Adrenal gland (tissue), 12 donors: ENCODE results near the gene WDR31. TPM values are rescaled to one million over a fixed set of nuclear protein-coding genes. Genes with fewer than 3 reads are reported as not detected.
"Not testable (repeated sequence)": the region's sequence is repeated elsewhere in the genome, so short reads cannot be mapped to it uniquely, and the experiment has no call there.

Experiments
- DNase-seq, 7 donors: peaks; one replicate each; pipeline ENCODE4 v3.0.0-alpha.2; 2019 to 2020
- H3K27ac ChIP-seq, 5 donors: fragments of 200-600 bp; sonication (generic) in 4 of 5; 1 replicate in 3 of 5; 2 replicates in 2 of 5; pipeline versions ENCODE4 v1.5.1 to v1.8.0; 2016 to 2020; ENCODE audit warnings: mild to moderate bottlenecking in 1 of 5
- H3K27me3 ChIP-seq: fragments of 200-600 bp; 2 replicates; pipeline ENCODE4 v1.8.0; 2021
- H3K36me3 ChIP-seq, 2 donors: fragments of 200-600 bp; replicated peaks in 1 of 2; 1 replicate in 1 of 2; 2 replicates in 1 of 2; pipeline versions ENCODE4 v1.5.1 to v1.8.0; 2018 to 2022
- H3K4me1 ChIP-seq, 2 donors: fragments of 200-600 bp; replicated peaks in 1 of 2; 1 replicate in 1 of 2; 2 replicates in 1 of 2; pipeline versions ENCODE4 v1.5.1 to v1.8.0; 2018 to 2021
- H3K4me3 ChIP-seq, 4 donors: fragments of 200-600 bp; sonication (generic) in 3 of 4; one replicate each; pipeline ENCODE4 v1.5.1; 2016 to 2018
- H3K9me3 ChIP-seq, 3 donors: fragments of 200-600 bp; sonication (generic) in 1 of 3; replicated peaks in 1 of 3; 1 replicate in 2 of 3; 2 replicates in 1 of 3; pipeline versions ENCODE4 v1.5.1 to v1.8.0; 2016 to 2021
- CTCF ChIP-seq, 6 experiments: fragments of 450-650 bp in 4 of 6; fragments of 200-600 bp in 2 of 6; sonication (generic) in 1 of 6; IDR thresholded peaks; 1 replicate in 5 of 6; 2 replicates in 1 of 6; pipeline versions ENCODE4 v1.5.1 to v1.8.0; 2016 to 2021; ENCODE audit warnings: antibody characterized with exemption in 6 of 6, mild to moderate bottlenecking in 2 of 6, moderate library complexity in 1 of 6
- POLR2A ChIP-seq, 2 donors: fragments of 450-650 bp; IDR thresholded peaks; one replicate each; pipeline ENCODE4 v1.6.1; 2017; ENCODE audit warnings: antibody characterized with exemption in 2 of 2, mild to moderate bottlenecking in 2 of 2, moderate library complexity in 1 of 2
- WGBS, 4 donors: extraction: QIAGEN DNeasy Blood & Tissue Kit in 2 of 4; methylation state at CpG; one replicate each; pipeline versions ENCODE4 v1.1.5 to v1.1.7; 2013 to 2017; 5-methylcytosine and 5-hydroxymethylcytosine counted together
- intact Hi-C, 2 donors: fragments of 100-400 bp; cut with DNase I; formaldehyde crosslinking; loops; one replicate each; pipeline versions ENCODE4 v1.14.1 to v1.15.0; 2022 to 2023
- polyA plus RNA-seq, 3 donors: library from polyadenylated mRNA; stranded (reverse); fragments of 200-250 nt in 2 of 3; fragments of 350-450 nt in 1 of 3; fragmentation: Illumina TruSeq in 1 of 3; extraction: RNeasy Lipid Tissue Mini Kit (QIAGEN cat#74804) in 1 of 3; gene quantifications; one replicate each; pipeline ENCODE4 v1.2.3, GENCODE V29; 2013 to 2014
- total RNA-seq, 9 donors: library from RNA; depleted of rRNA in 4 of 9; stranded (reverse); fragments of >200 nt in 4 of 9; fragments of 120-200 nt in 1 of 9; fragmentation: NEBNext Ultra II Directional in 1 of 9; extraction: Animal tissue kit (Norgen Biotek cat#: 25700) in 1 of 9; gene quantifications; one replicate each; pipeline versions ENCODE4 v1.1.0 to v1.2.4, GENCODE V29; 2013 to 2023
- donor health status: healthy with polysubstance abuse.
- donor health status: Bipolar disorder and iron deficiency.
- donor health status: DM: yes; HTN: yes; CAD: no.
- donor health status: DM: no; HTN: no; CAD: no.
- donor health status: DM: no; HTN: no; CAD: no.
- donor health status: DM: yes; HTN: yes; CAD: no.

Gene WDR31
- total and polyA plus RNA-seq, 12 donors = 3.1 to 16.5 (median 7.5) TPM

- H3K27me3 ChIP-seq = no peaks in the 10 kb centered on the region
- H3K36me3 ChIP-seq = peaks cover 0 to 25% of the 10 kb centered on the region in 2 donors
- peak in 1 of 2 donors; percentile 23 for TF ChIP-seq POLR2A (IDR thresholded peaks at IDR 0.05)
- TF ChIP-seq CTCF (IDR thresholded peaks at IDR 0.05) = no peak
- intact Hi-C loops = no loop called here
- H3K4me1 ChIP-seq = peaks cover 22 to 23% of the 10 kb centered on the region in 2 donors
- 65 to 85% (median 67%) methylated on average over 6 to 8 of the region's 8 CpGs for WGBS, 4 donors
- H3K4me3 ChIP-seq = no peak overlapping the region
- no peak for DNase-seq
- peak overlapping the region in 2 of 5 donors; percentile 6 to 19 for H3K27ac ChIP-seq
- no peaks in the 10 kb centered on the region for H3K9me3 ChIP-seq
Measured at GRCh38 chr9:113370806-113371325, 30.8 kb upstream of the WDR31 start.

GRCh38 chr9:113369855-113370140, 29.7 kb upstream of the WDR31 start:
- 72 to 84% (median 83%) methylated on average over 5 to 11 of the region's 11 CpGs for WGBS, 4 donors
- H3K4me3 ChIP-seq = no peak overlapping the region
- peak in 1 of 7 donors; percentile 36 for DNase-seq
- H3K9me3 ChIP-seq = no peaks in the 10 kb centered on the region
- peaks cover 0 to 21% of the 10 kb centered on the region in 2 donors for H3K36me3 ChIP-seq
- H3K27me3 ChIP-seq = no peaks in the 10 kb centered on the region
- TF ChIP-seq CTCF (IDR thresholded peaks at IDR 0.05) (no peak), POLR2A (IDR thresholded peaks at IDR 0.05) (no peak)
- peaks cover 23 to 26% of the 10 kb centered on the region in 2 donors for H3K4me1 ChIP-seq
- intact Hi-C loops = no loop called here
- no peak overlapping the region for H3K27ac ChIP-seq

- H3K27me3 ChIP-seq = no peaks in the 10 kb centered on the region
- H3K9me3 ChIP-seq = no peaks in the 10 kb centered on the region
- WGBS, 4 donors = 51 to 65% (median 60%) methylated on average over 10 to 13 of the region's 13 CpGs
- H3K4me1 ChIP-seq = peaks cover 17 to 23% of the 10 kb centered on the region in 2 donors
- TF ChIP-seq CTCF (IDR thresholded peaks at IDR 0.05) (no peak), POLR2A (IDR thresholded peaks at IDR 0.05) (no peak)
- intact Hi-C loops = no loop called here
- H3K36me3 ChIP-seq = peaks cover 0 to 15% of the 10 kb centered on the region in 2 donors
- DNase-seq = peak in 6 of 7 donors; percentile 44 to 74 (median 70)
- H3K4me3 ChIP-seq = no peak overlapping the region
- H3K27ac ChIP-seq = no peak overlapping the region
Measured at GRCh38 chr9:113368982-113369854, 29.1 kb upstream of the WDR31 start.

- peaks cover 9 to 16% of the 10 kb centered on the region in 2 donors for H3K4me1 ChIP-seq
- no peak overlapping the region for H3K27ac ChIP-seq
- H3K36me3 ChIP-seq = peaks cover 0 to 8% of the 10 kb centered on the region in 2 donors
- intact Hi-C loops = no loop called here
- no peak for TF ChIP-seq CTCF (IDR thresholded peaks at IDR 0.05)
- WGBS, 4 donors = 85 to 90% (median 88%) methylated on average over 5 of the region's 5 CpGs
- H3K9me3 ChIP-seq = no peaks in the 10 kb centered on the region
- DNase-seq = no peak
- no peaks in the 10 kb centered on the region for H3K27me3 ChIP-seq
- H3K4me3 ChIP-seq = no peak overlapping the region
Measured at GRCh38 chr9:113368348-113368981, 28.4 kb upstream of the WDR31 start.

- intact Hi-C loops = not testable (repeated sequence)
- DNase-seq = peak in 6 of 7 donors; percentile 43 to 82 (median 70)
Measured at GRCh38 chr9:113365652-113366051, 25.6 kb upstream of the WDR31 start.

More at GRCh38 chr9:113365652-113366051, 25.6 kb upstream of the WDR31 start:
- H3K36me3 ChIP-seq, H3K27me3 ChIP-seq, H3K4me3 ChIP-seq, H3K9me3 ChIP-seq: not testable (repeated sequence)
- 60 to 69% (median 66%) methylated on average over 3 of the region's 3 CpGs for WGBS, 4 donors
- Histone ChIP-seq H3K4me1 (peaks cover 6 to 11% of the 10 kb centered on the region in 2 donors), H3K27ac (peak overlapping the region in 2 of 5 donors; percentile 37 to 63)
